Activated CD4-positive, alpha-beta T cell treated with anti-CD3 and anti-CD28 coated beads for 4 hours (primary cell): ENCODE data around the gene ZNF764.
A peak's percentile ranks its signal among the peaks of the same experiment; 100 is the strongest.
"Not testable (repeated sequence)": the region's sequence is repeated elsewhere in the genome, so short reads cannot be mapped to it uniquely, and the experiment has no call there.

Experiments used
- DNase-seq, 2 donors: peaks; one replicate each; pipeline ENCODE4 v3.0.0-alpha.2; 2020

ZNF764 gene

DNA sequence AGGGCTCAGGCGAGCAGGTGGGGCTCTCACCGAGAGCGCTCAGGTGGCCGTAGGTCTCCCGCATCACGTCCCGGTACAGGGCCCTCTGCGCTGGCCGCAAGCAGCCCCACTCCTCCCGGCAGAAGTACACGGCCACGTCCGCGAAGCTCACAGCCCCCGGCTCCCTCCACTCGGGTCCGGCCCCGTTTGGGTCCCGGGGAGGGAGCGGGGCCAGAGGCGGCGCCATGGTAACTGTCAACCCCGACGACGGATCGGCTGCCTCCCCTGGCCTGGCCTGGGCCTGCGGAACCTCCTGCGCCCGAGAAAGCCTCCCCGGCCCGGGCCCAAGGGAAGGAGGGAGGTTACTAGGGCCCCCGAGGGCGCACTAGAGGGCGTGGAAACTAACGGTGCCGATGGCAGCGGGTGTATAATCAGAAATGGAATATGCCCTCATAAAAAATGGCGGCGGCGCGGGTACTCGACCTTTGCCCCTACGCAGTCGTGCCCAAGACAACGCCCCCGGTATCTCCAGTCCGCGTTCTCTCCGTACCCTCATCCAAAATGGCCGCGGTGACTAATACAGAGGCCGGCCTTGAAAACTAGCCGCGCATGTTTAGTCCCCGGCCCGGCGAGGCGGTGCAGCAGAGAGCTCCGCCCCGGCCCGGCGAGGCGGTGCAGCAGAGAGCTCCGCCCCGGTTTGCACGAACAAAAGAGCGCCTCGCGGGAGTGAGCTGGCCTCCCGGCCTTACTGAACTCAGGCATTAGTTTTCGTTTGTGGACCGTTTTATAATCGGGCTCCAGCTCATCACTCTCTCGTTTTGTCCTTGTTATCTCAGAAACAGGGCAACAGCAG, at the start of gene ZNF764:
ZNF764 (minus strand) TSS at position 418 of the 832 bp plus-strand sequence; CDS start at position 226, 192 bp downstream.
- peak; percentile 96 to 98 for DNase-seq

DNA sequence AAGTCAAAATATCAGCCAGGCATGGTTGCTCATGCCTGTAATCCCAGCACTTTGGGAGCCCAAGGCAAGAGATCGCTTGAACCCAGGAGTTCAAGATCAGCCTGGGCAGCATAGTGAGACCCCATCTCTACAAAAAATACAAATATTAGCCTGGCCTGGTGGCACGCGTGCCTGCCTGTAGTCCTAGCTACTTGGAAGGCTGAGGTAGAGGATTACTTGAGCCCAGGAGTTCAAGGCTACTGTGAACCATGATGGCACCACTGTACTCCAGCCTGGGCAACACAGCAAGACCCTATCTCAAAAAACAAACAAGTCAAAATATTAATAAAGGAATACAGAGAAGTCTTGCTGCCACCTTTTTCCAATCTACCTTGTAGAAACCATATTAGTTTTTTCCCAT, 47.8 kb upstream of the ZNF764 start:
- DNase-seq = no peak

DNA sequence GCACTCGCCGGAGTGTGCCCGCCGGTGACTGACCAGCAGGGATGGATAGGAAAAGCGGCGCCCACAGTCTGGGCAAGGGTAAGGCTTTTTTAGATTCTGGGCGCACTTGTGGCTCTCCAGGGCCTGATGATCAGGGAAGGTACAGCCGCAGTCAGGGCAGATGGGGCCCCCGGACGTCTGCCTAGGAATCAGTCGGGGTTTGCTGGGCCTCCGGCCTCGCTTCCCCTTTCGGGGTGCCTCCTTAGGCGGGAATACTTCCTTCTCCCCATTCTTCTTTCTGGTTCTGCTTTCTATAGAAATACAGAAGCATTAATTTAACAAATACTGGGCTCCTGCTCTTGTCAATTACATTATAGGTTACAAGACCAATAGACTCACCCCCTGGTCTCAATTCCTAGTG, 47.0 kb upstream of the ZNF764 start:
- DNase-seq = no peak

DNA sequence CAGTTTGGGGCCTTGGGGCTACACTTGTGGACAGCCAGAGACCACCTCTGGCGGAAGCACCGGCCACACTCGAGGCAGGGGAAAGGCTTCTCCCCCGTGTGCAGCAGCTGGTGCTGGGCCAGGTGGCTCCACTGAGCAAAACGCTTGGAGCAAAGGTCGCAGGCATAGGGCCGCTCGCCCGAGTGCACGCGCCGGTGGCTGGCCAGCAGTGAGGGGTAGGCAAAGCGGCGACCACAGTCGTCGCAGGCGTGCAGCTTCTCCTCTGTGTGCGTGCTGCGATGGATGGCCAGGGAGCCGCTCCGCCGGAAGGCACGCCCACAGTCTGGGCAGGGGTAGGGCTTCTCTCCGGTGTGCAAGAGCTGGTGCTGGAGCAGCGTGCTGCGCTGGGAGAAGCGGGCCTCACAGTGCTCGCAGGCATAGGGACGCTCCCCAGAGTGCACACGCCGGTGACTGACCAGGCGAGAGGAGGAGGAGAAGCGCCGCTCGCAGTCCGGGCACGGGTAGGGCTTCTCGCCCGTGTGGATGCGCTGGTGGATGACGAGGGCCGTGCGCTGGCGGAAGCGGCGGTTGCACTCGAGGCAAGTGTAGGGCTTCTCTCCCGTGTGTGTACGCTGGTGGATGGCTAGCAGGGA, 46.3 kb upstream of the ZNF764 start:
- no peak for DNase-seq

DNA sequence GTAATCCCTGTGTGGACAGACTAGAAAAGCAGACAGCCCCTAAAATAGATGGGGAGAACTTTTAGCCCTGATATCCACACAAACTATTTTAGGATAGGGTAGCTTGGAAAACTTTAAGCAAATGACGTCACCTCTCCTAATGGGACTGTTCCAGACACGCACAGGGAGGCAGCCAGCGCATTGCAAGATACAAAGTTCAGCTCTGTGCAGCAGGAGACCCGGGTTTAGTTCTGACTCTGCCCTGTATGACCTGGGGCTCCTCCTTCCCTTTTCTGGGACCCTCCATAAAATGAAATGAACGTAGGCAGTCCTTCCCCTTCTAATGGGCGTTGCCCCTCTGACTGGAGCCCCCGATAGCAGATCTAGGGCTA, 45.8 kb upstream of the ZNF764 start:
- no peak for DNase-seq

DNA sequence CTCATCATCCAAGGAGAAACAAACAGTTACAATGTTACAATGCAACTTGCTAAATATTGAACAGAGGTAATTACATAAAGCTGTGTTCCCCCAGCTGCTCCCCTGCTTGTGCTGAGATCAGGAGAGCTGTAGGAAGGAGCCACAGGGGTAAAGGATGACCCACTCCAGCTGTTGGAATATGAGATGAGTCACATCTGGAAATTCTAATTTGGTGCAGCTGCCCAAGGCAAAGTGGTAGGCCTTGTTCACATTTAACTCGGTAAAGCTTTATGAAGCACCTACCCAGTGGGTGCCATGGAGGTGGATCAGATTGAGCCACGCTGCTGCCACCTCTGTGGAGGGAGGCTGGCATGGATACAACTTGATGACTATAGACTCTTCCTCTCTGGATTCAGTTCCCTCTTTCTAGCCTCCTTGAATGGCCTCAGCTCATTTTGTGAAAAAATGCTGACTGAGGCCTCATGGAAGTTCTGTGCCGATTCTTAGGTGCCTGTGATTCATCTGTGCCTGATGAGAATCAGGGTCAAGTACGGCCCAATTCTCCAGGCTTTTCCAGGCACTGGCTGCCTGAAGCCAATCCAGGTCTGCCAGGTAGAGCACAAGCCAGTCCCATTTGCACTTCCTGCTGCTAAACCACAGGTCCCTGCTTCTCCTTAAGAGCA, 44.6 kb upstream of the ZNF764 start:
- no peak for DNase-seq

DNA sequence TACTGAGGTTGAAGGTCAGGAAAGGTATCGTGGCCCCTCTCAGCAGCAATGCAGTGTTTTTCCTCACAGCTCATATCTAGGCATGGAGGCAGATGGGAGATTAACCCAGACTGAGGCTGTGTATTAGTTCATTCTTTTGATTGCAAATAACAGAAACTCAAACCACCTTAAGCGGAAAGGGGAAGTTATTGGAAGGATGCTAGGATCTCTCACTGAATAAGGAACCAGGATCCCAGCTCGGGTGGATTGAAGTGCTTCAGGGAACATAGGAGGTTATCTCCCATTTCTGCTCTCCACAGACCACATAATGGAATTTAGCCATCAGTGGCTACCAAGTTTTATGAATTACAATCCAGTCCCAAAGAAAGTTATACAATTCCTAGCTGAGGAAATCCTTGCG, 43.8 kb upstream of the ZNF764 start:
- no peak for DNase-seq

DNA sequence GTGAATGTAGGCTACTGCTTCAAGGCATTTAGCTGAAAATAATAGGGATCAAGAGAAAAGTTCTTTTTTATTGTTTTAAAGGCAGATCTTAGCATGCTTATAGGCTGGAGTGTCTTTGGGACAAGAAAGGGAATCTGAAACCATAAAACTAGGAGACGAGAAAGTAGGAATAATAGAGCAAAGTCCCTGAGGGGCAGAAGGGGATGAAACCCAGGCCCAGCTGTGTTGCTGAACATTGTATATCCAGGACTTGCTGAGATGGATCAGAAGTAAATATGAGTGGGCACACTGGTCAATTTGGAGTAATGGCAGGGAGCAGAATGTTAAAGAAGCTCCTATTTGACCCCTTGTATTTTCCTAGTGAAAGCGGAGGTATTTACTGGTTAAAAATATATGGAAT, 42.8 kb upstream of the ZNF764 start:
- no peak for DNase-seq

DNA sequence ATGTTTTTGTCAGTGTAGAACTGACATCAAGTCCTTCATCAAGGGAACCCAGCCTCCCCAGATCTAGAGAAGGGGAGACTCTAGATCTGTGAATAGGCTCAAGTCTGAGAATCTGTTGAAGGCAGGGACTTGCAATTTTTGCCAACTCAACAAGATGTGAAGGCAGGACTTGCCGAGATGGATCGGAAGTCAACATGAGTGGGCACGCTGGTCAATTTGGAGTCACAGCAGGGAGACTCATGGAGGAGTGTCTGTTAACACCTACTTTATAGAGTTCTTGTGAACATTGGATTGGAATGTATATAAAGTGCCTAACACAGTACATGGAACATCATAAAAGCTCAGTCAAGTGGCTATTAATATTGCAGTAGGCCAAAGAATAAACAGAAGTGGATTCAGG, 42.0 kb upstream of the ZNF764 start:
- DNase-seq = no peak

DNA sequence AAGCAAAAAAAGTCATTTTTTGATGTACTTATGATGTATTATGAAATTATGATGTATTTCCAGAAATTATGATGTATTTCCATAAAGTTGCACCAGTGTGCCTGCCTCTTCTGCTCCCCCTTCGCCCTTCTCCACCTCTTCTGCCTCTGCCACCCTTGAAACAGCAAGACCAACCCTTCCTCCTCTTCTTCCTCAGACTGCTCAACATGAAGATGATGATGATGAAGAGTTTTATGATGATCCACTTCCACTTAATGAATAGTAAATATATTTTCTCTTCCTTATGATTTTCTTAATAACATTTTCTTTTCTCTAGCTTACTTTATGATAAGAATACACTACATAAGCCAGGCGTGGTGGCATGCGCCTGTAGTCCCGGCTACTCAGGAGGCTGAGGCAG, 34.7 kb upstream of the ZNF764 start:
- no peak for DNase-seq

DNA sequence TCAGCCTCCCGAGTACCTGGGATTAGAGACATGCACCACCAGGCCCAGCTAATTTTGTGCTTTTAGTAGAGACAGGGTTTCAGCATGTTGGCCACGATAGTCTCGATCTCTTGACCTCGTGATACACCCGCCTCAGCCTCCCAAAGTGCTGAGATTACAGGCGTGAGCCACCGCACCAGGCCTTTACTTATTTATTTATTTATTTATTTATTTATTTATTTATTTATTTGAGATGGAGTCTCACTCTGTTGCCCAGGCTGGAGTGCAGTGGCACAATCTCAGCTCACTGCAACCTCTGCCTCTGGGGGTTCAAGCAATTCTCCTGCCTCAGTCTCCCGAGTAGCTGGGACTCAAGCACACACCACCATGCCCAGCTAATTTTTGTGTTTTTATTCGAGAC, 32.7 kb upstream of the ZNF764 start:
- DNase-seq = not testable (repeated sequence)

DNA sequence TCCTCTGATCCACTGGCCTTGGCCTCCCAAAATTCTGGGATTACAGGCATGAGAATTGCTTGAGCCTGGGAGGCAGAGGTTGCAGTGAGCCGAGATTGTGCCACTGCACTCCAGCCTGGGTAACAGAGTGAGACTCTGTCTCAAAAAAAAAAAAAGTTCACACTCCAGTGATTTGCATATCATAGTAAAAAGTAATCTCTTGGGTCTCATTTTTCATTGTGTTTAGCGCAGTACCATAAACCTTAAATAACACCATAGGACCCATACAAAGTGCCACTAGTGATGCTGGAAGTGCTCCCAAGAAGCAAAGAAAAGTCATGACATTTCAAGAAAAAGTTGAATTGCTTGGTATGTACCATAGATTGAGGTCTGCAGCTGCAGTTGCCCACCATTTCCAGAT, 31.4 kb upstream of the ZNF764 start:
- DNase-seq = not testable (repeated sequence)

DNA sequence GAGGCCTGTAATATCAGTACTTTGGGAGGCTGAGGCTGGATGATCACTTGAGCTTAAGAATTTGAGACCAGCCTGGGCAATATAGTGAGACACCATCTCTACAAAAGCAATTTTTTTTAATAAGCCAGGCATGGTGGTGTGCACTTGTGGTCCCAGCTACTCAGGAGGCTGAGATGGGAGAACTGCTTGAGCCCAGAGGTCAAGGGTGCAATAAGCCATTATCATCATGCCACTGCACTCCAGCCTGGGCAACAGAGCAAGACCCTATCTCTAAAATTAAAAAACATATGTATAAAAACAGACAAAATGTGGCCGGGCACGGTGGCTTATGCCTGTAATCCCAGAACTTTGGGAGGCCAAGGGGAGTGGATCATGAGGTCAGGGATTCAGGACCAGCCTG, 30.5 kb upstream of the ZNF764 start:
- DNase-seq = no peak

DNA sequence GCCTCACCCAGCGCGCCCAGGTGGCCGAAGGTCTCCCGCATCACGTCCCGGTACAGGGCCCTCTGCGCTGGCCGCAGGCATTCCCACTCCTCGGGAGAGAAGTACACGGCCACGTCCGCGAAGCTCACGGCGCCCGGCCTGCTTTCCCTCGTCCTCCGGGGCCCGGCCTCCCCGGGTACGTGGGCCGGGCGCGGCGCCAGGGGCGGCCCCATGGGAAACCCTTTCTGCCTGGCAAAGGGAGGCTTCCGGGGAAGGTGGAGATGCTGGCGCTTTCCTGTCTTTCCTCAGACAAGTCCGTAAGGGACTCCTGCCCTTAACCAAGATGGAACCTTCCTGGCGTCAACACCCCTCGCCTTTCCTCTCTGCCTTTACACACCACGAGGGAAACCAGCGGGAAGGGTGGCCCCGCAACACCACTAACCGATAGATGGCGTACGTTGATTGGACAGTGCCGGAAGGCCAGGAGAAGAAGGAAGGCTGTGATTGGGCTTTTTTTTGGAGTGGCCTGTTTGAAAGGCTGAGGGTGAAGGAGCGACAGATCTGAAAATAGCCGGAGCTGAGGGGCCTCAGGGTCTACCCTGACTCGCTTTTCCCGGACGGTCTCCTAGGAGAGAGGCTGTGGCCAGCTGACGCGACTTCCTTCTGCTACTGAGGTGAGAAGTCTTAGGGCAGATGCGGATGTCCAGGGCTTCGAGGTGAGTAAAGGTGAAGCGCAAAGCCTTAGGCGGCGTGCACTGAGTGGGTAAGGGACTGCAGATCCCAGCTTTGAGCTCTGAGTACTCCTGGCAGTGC, 27.4 kb upstream of the ZNF764 start, which contains the start of gene ZNF785:
ZNF785 (minus strand) TSS at position 298 of the 792 bp plus-strand sequence; CDS start at position 212, 86 bp downstream.
- DNase-seq = peak; percentile 89 to 92

DNA sequence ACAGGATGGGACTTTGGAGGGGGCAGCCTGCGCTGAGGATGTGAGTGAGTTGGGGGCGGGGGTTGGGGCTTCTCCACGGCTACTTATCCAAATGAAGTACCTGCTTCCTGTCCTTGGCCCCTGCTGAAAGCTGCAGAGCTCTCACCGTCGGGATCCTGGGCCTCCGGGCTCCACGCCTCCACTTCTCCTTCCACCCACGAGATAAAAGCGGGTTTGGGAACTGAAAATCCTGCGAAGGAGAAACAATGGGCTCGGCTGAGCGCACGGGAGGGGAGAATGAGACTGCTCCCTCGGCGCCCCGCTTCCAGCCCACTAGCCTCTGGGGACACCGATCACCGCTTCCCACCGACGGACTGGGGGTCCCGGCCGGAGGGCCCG, 26.8 kb upstream of the ZNF764 start:
- no peak for DNase-seq

DNA sequence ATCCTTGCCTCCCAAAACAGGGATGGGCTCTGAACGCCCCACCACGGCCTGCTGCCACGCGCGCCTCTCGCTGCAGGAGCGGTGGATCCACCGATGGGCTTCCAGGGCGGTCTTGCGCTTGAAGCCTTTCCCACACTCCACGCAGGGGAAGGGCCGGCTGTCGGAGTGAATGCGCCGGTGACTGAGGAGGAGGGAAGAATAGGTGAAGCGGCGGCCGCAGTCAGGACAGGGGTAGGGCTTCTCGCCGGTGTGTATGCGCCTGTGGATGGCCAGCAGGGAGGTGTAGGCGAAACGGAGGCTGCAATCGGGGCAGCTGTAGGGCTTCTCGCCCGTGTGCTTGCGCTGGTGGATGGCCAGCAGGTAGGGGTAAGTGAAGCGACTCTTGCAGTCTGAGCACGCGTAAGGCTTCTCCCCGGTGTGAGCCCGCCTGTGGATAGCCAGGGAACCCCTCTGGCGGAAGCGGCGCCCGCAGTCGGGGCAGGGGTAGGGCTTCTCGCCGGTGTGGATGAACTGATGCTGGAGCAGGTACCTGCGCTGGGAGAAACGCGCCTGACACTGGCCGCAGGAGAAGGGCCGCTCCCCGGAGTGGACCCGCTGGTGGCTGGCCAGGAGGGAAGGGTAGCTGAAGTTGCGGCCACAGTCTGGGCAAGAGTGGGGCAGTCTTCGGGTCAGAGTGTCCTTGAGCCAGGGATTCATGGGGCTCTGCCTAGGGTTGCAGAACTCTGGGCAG, 24.6 kb upstream of the ZNF764 start:
- DNase-seq = no peak

DNA sequence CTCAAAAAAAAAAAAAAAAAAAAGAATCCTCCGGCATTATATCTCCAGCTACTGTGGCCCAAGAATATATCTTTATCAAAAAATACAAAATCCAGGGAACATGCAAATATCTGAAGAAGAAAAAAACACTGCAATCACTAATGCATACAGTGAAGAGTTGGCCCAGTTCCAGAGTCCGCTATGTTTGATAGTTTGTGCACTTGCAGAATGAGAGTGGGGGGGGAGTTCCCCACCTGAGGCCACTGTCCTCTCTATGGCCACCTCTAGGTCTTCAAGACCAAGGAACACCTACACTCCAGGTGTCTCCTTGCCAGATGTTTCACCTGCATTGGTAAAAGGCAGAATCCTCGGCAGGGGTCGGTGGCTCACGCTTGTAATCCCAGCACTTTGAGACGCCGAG, 23.3 kb upstream of the ZNF764 start:
- no peak for DNase-seq

DNA sequence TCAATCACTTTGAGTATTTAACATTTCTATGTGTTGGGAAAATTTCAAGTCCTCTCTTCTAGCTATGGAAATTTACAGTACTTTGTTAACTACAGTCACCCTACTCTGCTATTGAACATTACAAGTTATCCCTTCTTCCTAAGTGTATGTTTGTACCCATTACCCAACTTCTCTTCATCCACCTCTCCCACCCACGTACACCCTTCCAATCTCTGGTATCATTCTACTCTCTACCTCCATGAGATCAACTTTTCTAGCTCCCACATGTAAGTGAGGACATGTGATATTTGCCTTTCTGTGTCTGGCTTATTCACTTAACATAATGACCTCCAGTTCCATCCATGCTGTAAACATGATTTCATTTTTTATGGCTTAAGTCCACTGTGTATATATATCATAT, 16.5 kb upstream of the ZNF764 start:
- no peak for DNase-seq

DNA sequence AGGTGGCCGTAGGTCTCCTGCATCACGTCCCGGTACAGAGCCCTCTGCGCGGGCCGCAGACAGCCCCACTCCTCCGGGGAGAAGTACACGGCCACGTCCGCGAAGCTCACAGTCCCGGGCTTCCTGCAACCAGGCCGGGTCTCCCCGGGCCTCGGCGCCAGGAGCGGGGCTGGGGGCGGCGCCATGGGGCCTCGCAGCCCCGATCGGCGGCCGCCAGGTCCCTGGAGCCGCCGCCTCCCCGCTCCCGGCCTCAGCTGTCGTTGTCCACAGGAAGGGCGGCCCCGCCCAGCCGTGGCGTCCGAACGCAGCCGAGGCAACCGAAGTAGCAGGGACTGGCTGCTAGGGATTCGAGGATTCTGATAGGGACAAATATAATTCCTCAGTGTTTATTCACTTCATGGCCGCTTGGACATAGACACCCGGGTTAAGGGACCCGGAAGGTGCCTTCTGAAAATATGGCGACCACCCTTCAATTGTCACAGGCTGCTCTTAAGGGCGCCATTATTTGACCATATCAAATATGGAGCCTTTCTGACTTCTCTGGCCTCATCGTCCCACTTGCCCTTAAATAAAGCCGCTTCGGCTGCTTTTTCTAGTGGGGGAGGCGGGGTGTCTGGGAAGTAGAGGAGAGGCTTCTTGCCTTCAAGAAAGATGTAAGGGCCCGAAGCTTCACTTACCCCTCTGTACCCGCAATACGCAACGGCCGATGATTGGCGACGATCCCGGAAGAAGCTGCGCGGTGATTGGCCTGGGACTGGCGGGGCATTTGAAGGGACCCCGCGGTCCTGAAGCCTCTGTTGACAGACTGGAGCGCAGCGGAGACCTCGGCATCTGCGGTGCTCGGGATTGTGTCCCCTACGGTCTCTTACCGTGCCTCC, 13.5 kb upstream of the ZNF764 start, which contains the start of gene ZNF688:
ZNF688 (minus strand) TSS at position 270 of the 878 bp plus-strand sequence; CDS start at position 185, 85 bp downstream.
- peak; percentile 94 to 95 for DNase-seq

DNA sequence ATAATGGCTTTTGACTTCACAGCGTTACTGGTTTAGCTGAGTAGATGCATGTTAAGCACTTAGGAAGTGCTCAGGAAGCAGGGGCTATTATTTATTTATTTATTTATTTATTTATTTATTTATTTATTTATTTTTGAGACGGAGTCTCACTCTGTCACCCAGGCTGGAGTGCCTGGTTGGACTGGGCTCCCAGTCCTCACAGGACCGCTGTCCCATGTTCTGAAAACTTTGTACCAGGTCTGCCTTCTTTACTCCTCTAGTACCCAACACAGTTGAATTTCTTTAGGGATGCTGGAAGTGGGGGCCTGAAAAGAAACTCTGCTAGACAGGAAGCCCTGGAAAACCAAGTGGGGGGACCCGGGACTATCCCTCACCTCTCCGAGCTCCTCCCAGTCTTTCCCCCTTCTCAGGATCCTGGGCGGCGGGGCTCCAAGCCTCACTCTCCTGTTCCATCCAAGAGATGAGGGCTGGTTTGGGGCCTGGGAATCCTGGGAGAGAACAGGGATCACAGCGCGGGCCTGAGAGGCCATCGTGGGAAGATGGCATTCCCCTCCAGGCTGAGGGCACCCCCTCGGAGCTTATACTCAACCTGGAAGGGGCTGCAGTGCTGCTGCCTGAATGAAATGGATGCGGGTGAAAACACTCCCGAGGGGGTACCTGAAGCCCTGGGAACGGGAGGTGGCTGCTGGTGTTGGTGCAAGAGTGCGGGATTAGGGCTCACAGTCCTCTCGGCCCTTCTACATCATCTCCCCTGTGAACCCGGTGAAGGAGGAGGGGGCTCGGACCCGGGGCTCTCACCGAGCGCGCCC, 12.7 kb upstream of the ZNF764 start:
- no peak for DNase-seq
